Left ventricle myocardium superior (tissue), 1 donor: ENCODE data around the gene SPATA31D1. TPM values are rescaled to one million over a fixed set of nuclear protein-coding genes. Genes with fewer than 3 reads are reported as not detected.

Source experiments
- ATAC-seq: fragments of 200-7000 bp; cut with Tn5 transposase; one replicate; pipeline ENCODE4 v1.9.1; 2020; ENCODE audit warnings: mild to moderate bottlenecking, moderate library complexity
- DNase-seq: peaks from one replicate; pipeline ENCODE4 v3.0.0-alpha.2; 2020
- intact Hi-C: fragments of 100-400 bp; cut with micrococcal nuclease; formaldehyde crosslinking; loops from one replicate; pipeline ENCODE4 v1.11.0; 2022
- total RNA-seq: library from RNA; stranded (reverse); fragmentation: NEBNext Ultra II Directional; extraction: Animal tissue kit (Norgen Biotek cat#: 25700); gene quantifications from one replicate; pipeline ENCODE4 v1.2.1, GENCODE V29; 2021
- donor health status: DM: no; HTN: yes; CAD: no; lungs with severe emphysema.

SPATA31D1 gene
- total RNA-seq, 1 donor from 2014 or later = not detected

GRCh38 chr9:82012276-82012675 lies 23.7 kb downstream of the SPATA31D1 start:
- intact Hi-C loops = no loop called here
- DNase-seq = no peak
- ATAC-seq = no peak

- intact Hi-C loops = no loop called here
- DNase-seq (no peak), ATAC-seq (no peak)
These were observed 31.8 kb downstream of the SPATA31D1 start for GRCh38 chr9:82020331-82020730.

- no peak for DNase-seq
- ATAC-seq = peak; percentile 73
These were observed 32.6 kb downstream of the SPATA31D1 start for GRCh38 chr9:82021198-82021597.

GRCh38 chr9:82022121-82022520 lies 33.5 kb downstream of the SPATA31D1 start:
- intact Hi-C loops = no loop called here
- DNase-seq = no peak
- no peak for ATAC-seq

More at GRCh38 chr9:82021198-82021597, 32.6 kb downstream of the SPATA31D1 start:
- intact Hi-C loops = no loop called here

GRCh38 chr9:82024908-82025307 lies 36.3 kb downstream of the SPATA31D1 start:
- intact Hi-C loops = no loop called here
- no peak for ATAC-seq
- DNase-seq = no peak

GRCh38 chr9:82031538-82032280 lies 43.1 kb downstream of the SPATA31D1 start:
- DNase-seq (peak; percentile 40), ATAC-seq (peak; percentile 66)
- intact Hi-C loops = no loop called here

- intact Hi-C loops = no loop called here
- ATAC-seq (no peak), DNase-seq (no peak)
These were observed 46.6 kb downstream of the SPATA31D1 start for GRCh38 chr9:82034956-82035731.

GRCh38 chr9:82036086-82036485 lies 47.5 kb downstream of the SPATA31D1 start:
- intact Hi-C loops = no loop called here
- ATAC-seq = no peak
- no peak for DNase-seq

GRCh38 chr9:82037126-82037525 lies 48.6 kb downstream of the SPATA31D1 start:
- intact Hi-C loops = no loop called here
- no peak for ATAC-seq
- DNase-seq = no peak

GRCh38 chr9:82038897-82039296 lies 50.3 kb downstream of the SPATA31D1 start:
- DNase-seq (no peak), ATAC-seq (no peak)
- intact Hi-C loops = no loop called here

Other genes with a start within 250 kb of the SPATA31D1 start
- not detected for gene SPATA31D4, start 60.3 kb upstream of the SPATA31D1 start, total RNA-seq
- gene SPATA31D3, start 45.3 kb upstream of the SPATA31D1 start, total RNA-seq = not detected